KBM-7 (cell line): Measurements from ENCODE around the gene DOK4.

Experiments used
- DNase-seq: peaks from one replicate; pipeline ENCODE4 v3.0.0-alpha.2; 2015
- in situ Hi-C: fragments of 300-500 bp; cut with MboI; formaldehyde crosslinking; loops from 2 replicates; pipeline ENCODE4 v1.14.3; 2020; ENCODE audit warnings: low sequenced_read_pairs, low pct_unique_long_range_greater_than_20kb, mixed read lengths

Gene DOK4

DNA sequence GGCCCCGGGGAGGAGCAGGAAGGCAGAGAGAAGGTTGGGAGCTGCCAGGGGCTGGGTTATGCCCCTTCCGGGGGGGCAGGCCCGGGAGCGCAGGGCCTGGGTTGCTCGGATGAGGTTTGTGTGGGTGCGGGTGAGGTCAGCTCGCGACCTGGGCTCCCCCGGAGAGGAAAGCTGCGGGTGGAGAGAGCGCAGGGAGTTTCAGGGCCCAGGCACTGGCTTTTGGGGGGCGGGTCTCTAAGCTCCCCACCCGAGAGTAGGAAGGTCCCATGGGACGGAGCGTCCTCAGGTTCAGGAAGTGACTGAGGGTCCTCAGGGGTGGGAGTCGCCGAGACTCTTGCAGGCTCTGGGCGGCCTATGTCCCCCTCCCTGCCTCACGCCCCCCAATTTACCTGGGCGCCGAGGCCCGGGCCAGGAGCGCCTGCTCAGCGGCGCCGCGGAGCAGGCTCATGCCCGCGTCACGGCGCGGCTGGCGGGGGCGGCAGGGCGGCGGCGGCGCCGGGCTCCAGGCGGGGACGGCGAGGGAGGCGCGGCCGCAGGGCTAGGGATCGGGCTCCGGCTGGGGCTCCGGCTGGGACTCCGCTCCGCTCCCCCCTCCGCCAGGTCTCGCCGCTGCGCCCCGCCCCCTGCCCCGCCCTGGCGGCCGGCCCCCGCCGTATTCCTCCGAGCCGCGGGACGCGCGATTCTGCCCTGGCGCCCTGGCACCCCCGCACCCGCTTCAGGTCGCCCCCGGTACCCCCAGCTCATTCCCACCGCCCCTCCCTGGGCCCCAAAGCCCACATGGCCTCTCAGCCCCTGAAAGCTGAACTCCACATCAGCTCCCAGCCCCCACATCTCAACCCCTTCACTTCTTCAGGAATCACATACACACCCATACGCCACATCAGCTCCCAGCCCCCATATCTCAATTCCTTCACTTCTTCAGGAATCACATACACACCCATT is at the start of gene DOK4:
Gene DOK4 (minus strand): TSS at position 578 of the 942 bp plus-strand sequence. CDS start 6,986 bp downstream, outside the sequence.
- peak; percentile 39 for DNase-seq
- in situ Hi-C loops, result no loop called here

DNA sequence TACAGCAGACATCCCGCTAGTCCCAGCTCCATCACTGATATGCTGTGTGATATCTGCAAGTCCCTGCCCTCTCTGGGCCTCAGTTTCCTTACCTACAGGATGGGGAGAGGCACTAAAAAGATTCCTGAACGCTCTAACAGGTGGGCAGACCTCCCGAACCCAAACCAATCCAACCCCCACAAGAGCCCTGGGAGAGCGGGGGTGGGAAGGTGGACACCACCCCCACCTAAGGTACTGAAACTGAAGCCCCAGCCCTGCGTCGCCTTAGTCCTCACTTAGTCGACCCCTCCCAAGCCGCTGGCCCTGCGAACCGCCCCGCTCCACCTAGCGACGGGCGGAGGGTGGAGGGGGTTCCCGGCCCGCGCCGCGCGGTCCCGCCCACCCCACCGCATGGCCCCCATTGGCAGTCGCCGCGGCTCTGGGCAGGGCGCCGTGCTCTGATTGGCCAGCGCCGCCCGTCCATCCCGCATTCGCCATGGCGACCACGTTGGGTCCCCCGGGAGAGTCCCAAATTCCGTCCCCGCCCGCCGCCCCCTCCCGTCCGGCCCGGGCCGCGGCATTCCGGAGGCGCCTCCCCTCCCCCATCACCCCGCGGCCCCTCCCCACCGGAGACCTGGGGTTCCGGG is 49.5 kb upstream of the DOK4 start:
- in situ Hi-C loops, result no loop called here
- peak; percentile 87 for DNase-seq

DNA sequence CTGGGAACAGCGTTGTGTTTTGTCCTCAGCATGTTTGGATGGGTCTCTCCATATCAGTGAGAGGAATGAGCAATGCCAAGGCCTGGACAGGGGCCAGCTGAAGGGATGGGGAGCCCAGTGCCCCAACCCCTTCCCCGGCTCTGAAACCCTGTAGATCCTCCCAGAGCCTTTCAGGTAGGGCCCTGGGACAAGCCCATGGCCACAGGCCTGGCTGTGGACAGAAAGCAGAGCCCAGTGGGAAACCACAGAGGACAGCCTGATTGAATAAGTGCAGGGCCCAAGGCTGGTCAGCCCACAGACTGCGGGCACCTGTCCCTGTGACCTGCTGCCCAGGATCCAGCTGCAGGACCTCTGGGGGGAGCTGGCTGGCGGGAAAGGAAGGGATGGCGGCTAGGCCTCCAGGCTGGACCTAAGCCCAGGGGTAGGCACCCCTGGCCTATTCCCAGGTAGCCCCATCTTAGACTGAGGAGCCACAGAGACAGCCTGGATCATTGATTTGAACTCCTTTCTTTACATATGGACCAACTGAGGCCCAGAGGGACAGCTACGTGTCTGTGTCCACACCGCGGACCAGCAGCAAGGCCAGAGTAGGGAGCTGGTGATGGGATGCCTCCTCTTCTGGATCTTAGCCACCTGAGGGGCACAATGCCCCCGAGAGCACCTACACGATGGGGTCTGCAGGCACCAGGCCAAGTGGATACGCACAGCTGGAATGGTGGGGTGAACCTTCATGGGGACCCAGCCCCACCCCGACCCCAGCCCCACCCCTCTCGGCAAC is 48.8 kb upstream of the DOK4 start:
- DNase-seq, result no peak
- in situ Hi-C loops, result no loop called here

DNA sequence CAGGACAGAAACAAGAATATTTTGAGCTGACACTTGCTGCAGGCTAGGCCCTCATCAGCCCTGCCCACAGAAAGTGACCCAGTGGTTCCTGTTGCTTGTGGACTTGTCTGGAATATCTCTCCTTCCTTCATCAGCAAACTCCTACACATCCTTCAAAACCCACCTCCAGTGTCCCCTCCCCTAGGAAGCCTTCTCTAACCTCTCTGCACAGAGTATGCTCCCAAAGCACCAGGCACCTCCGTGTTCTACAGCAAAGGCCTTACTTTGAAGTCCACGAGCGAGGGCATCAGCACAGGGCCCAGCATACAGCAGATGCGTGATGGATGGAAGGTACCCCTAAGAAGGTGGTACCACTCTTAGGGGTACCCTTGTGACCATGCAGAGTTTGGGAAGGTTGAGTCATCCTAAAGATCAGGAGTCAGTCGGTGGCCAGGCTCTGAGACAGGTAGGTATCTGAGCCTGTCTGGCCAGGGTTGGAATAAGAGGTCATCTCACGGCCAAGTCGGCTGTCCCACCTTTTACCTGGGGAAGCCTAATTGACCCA is 48.1 kb upstream of the DOK4 start:
- in situ Hi-C loops, result no loop called here
- no peak for DNase-seq

DNA sequence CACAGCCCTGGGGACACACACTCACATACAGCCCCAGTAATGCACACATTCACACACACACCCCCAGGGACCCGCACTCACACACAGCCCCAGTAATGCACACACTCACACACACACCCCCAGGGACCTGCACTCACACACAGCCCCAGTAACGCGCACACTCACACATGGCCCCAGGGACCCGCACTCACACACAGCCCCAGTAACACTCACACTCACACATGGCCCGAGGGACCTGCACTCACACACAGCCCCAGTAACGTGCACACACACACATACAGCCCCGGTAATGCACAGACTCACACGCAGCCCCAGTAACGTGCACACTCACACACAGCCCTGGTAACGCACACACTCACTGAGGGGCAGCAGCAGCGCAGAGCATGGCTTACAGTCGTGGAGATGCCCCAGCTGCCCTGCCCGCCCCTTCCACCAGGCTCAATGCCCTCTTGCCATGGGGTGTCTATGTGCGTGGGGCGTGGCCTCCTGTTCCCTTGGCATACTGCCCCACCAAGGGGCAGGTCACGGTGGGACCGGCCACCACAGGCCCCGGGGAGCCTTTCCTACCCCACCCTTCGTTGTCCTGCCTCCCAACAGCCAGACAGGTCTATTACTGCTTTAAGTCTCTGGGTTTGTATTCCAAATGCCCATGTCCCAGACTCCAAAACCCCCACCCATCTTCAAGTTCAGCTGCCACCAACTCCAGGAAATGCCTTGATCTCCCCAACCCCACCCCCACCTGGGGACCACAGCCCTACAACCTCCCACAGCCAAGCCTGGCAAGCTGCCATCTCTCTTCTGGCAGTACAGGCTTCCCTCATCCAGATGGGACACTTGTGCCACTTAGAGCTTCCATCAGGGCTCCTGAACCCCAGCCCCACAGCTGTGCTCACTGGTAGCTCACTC is 47.4 kb upstream of the DOK4 start:
- peak; percentile 64 for DNase-seq

DNA sequence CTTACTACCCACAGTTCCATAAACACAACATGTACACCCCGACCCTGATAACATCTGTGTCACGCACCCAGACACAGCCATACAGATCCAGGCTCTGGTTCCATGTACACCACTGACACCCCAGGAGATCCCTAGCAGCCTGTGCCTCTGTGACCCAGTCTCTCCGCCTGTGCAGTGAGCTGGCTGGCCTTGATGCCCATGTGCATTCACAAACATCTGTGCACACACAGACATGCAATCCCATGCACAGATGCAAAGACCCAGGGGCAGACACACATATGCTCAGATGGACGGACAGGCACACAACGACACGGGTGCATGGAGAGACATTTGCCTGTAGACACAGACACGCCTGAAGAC is 46.0 kb upstream of the DOK4 start:
- DNase-seq, result no peak
- in situ Hi-C loops, result no loop called here

More for the DNA sequence above, 47.4 kb upstream of the DOK4 start:
- in situ Hi-C loops, result no loop called here

DNA sequence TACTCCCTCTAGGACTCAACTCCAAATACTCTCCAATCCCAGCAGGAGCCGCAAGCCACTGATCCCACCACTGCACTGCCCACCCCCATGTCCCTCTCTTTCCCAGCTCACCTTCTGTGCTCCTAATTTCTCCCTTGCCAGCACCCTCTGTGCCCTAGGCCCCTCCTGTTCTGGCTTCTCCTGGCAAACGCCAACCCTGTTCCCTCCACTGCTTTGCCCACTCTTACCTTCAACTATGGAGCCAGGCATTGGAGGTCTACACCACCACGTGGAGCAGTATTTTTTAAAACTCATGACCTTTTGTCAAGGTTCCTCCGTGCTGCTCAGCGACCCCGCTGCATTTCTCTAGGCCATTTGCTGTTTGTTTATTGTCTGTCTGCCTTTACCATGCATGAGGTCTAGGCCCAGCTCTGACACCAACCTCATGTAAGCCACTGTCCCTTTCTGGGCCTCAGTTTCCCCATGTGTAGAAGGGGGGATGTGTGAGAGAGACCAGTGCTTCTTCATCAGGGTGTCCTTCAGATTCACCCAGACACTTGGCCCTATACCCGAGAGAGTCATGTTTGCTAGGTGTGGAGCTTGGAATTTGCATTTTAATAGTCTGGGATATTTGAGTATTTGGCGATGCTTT is 45.5 kb upstream of the DOK4 start:
- in situ Hi-C loops, result no loop called here
- DNase-seq, result no peak

DNA sequence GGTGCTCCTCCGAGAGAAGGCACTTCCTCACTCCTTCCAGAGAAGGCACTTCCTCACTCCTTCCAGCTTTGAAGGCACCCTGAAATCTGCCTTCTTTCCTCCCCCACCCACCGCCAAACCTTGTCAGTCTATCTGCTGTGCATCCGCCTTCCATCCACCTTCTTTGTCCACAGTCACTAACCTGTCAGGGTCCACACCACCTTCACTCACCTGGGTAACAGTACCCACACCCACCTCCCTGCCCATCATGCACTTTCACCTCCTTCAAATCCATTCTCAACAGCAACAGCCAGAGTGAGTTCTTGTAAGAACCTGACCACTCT is 44.9 kb upstream of the DOK4 start:
- in situ Hi-C loops, result no loop called here
- DNase-seq, result no peak

DNA sequence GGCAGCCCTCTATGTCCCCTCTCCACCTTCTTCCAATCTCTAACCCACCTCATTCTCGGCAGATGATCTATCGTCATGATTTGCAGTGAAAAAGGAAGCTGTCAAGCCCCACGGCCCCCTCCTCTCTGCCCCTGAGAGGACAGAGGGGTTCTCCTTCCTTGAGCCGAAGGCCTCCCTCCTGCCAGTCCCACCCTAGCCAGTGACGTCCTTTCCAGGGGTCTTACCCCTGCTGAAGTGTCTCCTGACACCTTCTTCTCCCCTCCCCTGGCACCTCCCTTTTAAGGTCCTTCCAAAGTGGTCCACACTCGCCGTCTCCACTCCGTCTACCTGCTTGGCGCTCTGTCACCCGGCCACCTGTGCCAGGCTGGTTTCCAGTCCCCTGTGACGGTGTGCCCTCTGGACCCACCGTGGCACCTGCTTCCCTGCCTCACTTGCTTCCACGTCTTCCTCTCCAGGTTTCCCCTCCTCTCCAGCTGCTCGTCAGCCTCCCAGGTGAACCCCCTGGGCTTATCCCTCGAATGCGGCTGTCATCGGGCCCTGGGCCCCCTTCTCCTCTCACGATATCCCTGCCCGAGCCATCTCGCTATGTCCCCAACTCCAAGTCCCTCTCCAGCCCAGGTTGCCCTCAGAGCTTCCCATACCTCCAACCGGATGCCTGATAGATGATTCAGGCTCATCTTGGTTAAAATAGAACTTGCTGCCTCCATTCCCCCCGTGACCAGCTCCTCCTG is 44.4 kb upstream of the DOK4 start:
- in situ Hi-C loops, result no loop called here
- no peak for DNase-seq

DNA sequence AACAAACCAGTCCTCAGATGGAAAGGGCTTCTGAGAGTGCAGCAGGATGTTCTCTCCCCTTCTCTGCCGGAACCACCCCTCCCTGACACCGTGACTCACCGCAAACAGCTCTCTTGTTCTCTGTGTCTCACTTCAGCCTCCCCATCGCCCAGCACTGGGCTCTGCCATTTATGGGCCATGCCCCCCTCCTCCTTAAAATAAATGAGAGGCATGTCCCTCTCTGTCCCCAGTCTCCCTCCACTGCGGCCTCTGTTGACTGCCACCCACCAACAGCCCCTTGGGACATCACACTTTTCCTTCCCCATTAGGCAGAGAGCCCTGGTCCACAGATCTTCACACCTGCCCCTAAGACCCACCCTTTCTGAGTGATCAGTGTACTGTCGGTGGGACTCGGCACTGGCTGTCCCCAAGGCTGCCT is 43.8 kb upstream of the DOK4 start:
- in situ Hi-C loops, result no loop called here
- peak; percentile 68 for DNase-seq

DNA sequence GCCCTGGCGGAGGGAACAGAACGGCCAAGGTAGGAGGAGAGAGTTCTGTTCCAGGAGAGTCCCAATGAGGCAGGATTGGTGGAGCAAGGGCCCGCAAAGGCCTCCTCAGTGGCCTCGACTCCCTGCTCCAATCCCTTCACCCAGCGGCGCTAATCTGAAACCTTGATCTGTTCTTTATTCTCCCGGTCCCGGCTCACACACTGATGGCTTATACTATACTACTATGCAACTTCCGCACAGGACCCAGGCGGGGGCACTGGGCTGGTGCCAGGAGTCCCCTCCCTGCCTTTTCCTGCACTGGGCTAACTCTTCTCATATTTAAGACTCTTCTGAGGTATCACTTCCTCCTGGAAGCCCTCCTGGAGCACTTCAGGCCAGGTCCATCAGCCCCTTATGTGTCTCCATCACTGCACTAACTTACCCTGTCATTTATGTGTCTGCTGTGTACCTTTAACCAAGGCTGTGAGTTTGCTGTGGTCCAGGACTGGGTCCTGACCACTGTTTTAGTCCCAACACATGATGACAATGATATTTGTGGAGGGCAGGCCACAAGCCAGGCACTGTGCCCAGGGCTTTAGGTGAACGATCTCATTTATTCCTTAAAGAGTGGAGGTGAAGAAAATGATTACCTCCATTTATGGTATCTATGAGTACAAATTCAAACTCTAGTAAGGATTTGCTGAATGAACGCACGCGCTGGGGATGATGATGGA is 43.3 kb upstream of the DOK4 start:
- in situ Hi-C loops, result no loop called here
- DNase-seq, result no peak

DNA sequence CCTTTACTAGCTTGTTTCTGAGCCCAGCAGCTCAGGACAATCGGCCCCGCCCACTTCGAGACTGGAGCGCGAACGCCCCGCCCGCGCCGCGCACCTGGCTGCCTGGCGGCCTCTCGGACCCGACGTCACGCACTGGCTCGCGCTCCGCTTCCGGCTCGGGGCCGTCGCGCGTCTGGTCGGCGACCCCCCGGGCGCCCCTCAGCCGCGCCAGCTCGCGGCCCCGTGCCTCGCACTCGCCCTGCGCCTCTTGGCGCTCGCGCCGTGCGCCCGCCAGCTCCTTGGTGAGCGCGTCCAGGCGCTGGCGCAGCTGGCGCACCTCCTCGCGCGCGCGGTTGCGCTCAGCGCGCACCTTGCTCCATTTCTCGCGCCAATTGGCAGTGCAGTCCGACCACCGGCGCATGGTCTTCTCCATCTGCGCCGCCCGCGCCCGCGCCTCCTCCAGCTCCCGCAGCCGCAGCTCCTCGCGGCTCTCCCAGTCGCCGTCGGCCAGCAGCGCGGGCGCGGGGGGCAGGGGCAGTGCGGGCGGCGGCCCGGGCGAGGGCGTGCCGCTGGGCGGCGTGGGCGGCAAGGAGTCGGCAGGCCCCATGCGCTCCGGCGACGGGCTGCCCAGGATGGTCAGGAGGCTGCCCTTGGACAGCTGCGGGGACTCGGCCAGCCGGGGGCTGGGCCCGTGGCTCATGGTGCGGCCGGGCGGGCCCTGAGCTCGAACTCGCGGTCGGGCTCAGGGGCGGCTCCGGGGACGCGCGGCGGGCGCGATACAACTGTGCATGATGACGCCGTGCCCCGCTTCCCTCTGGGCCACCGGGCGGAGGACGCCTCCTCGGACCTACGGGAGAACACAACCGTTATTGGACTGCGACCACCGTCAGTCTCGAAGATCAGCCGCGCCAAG is 42.5 kb upstream of the DOK4 start:
- no peak for DNase-seq
- in situ Hi-C loops, result no loop called here

DNA sequence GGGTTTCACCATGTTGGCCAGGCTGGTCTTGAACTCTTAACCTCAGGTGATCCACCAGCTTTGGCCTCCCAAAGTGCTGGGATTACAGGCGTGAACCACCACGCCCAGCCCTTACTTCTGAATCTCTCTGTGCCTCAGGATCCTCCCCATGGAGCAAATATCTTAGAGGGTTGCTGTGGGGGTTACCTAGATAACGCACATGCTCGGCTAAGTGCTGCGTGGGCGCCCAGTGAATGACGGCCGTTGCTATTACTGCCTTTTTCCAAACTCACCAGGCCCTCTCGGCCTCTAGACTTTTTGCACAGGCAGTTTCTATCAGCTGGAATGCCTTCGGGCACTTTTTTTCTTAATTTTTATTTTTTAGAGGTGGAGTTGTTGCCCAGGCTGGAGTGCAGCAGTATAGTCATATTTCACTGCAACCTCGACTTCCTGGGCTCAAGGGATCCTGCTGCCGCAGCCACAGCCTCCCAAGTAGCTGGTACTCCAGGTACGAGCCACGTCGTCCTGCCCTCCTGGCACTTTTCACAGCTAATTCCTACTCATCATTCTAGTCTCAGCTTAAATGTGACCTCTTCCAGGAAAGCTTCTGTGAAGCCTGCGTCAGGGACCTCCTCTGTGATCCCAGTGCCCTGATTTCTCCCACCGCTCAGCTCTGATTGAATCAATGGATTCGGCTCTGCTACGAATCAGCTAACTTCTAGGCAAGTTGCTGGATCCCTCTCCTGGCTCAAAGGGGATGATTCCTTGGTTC is 41.5 kb upstream of the DOK4 start:
- no peak for DNase-seq
- in situ Hi-C loops, result no loop called here

DNA sequence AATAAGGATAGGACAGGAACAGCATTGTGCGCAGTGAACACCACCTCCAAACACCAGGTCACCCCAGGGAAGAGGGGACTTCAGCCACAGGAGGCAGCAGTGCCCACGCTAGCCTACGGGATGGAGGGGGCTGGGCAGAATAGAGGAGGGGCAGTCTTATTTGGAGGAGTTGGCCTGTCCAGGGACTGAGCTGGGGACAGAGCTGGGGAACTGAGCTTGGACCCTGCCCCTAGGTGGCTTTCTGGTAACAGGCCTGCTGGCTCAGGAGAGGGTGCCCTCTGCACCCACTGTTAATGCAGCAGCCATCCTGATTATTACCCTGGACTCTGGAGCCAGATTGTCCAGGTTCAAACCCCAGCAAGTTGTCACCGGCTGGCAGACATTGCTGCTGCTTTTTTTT is 40.7 kb upstream of the DOK4 start:
- DNase-seq, result no peak
- in situ Hi-C loops, result no loop called here

DNA sequence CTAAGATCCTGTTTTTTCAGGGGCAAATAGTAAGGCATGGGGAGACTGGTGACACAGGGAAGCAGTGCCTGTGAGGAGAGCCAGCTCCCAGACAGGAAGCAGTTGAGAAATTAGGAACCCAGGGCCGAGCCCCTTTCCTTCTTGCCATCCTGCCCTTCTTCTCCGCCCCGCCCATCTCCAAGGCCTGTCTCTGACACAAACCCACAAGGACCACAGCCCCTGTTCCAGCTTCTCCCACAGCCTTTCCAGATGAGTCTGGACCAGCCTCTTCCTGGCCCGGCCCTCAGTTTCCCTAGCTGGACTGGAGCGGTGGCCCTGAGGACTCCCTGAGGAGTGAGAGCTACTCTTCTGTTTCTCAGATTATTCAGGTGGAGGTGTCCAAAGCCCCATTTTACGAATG is 40.2 kb upstream of the DOK4 start:
- DNase-seq, result no peak
- in situ Hi-C loops, result no loop called here

DNA sequence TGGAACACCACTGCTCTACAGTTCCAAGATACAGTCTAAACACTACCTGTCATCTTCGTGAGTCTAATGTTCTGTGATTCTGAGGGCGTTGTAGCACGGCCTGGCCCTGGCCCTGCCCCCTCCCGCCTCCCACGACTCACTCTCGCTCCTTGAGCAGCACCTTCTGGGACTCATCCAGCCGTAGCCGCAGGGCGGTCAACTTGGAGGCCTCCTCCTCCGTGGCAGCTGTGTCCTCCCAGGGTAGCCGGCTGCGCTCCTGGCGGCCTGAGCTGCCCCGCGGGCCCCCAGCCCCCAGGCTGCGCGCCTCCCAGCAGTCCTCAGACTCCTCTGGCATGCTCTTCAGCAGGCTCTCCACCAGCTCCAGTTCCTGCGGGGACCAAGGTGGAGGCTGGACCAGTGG is 39.5 kb upstream of the DOK4 start:
- DNase-seq, result no peak
- in situ Hi-C loops, result no loop called here
